HG03280 (cell line): ENCODE data around the gene TNK1.
A peak's percentile ranks its signal among the peaks of the same experiment; 100 is the strongest.
"Not testable (repeated sequence)": the region's sequence is repeated elsewhere in the genome, so short reads cannot be mapped to it uniquely, and the experiment has no call there.

ENCODE experiments used
- ATAC-seq: cut with Tn5 transposase; IDR thresholded peaks from one replicate; pipeline ENCODE4 v1.9.1; 2021; ENCODE audit warnings: mild to moderate bottlenecking, moderate library complexity; ENCODE audit not compliant: unreplicated experiment

TNK1 gene

DNA sequence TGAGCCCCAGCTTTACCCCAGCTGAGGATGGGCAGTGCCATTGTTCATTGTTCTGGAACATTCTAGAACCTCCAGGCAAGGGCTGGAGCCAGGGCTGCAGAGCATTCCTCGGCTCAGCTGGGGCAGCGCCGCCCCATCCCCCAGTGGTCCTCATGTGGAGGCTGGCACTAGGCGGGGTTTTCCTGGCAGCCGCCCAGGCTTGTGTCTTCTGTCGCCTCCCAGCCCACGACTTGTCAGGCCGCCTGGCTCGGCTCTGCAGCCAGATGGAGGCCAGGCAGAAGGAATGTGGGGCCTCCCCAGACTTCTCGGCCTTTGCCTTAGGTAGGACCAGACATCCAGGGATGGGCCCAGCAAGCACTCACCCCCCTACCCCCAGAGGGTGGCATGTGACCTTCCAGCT, 25.8 kb upstream of the TNK1 start, which contains the start of gene TMEM95:
Gene TMEM95 (plus strand): TSS at position 104 of the 400 bp plus-strand sequence. CDS start 49 bp downstream, at position 153.
- ATAC-seq, result no peak

- ATAC-seq, result no peak
Measured at GRCh38 chr17:7355573-7355972, 25.3 kb upstream of the TNK1 start.

DNA sequence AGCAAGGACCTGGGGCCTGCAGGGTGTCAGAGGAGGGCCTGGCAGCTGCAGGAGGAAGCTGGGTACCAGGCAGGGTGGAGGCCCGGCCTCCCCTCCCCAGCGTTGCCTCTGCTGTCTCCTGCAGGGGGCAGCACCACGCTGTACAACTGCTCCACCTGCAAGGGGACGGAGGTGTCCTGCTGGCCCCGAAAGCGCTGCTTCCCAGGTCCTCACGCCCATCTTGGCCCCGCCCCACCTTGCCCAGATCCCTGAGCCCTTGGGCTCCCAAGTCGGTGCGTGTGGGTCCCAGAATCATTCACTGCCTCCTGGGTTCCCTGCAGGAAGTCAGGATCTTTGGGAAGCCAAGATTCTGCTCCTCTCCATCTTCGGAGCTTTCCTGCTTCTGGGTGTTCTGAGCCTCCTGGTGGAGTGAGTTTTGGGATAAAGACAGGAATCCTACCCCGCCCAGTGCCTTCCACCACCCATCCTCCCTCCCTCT, 24.8 kb upstream of the TNK1 start:
- no peak for ATAC-seq

DNA sequence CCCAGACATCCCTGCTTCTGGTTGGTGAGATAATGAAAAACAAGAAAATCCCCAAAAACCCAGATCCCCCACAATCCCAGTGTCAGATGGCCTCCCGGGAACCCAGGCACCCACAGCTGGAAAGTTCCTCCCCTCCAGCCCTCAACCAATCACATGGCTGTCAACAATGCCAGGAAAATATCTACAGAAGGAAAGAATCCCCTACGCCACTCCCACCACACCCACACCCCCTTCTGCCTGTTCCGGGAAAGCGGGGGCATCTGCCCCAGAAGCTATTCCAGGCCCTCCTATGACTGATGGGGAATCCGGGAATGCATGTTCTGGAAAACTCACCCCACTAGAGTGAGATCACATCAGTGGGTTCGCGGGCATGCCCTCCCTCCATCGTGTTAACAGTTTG, 24.1 kb upstream of the TNK1 start:
- ATAC-seq, result no peak

DNA sequence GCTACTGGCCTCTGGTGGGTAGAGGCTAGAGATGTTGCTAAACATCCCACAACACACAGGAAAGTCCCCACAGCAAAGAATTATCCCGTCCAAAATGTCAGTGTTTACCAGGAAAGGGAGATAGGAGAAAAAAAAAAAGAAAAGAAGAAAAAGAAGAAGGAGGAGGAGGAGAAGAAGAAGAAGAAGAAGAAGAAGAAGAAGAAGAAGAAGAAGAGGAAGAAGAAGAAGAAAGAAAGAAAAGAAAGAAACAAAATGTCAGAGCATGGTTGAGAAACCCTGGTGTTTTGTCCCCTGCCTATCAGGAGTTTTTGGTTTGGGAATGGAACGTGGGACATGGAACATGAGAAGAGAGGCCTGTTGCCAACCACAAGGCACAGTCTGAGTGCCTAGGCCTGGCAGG, 23.5 kb upstream of the TNK1 start:
- ATAC-seq, result no peak

DNA sequence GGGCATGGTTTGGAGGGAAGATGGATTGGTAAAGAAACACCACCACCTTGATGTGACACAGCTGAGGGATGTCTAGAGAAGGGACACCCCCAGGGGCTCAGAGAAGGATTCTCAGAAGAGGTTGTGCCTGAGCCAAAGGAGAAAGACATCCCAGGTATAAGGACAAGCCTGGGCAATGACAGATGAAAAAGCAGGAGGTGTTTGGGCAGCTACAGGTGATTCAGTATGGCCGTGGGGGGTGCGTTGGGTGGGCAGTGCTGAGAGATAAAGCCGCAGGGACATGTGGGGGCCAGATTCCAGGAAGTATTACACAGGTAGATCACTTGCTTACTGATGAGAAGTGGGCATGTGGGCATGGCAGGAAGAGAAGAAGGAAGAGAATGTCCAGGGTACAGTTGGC, 19.0 kb upstream of the TNK1 start:
- no peak for ATAC-seq

- no peak for ATAC-seq
Measured at GRCh38 chr17:7363311-7363710, 17.6 kb upstream of the TNK1 start.

DNA sequence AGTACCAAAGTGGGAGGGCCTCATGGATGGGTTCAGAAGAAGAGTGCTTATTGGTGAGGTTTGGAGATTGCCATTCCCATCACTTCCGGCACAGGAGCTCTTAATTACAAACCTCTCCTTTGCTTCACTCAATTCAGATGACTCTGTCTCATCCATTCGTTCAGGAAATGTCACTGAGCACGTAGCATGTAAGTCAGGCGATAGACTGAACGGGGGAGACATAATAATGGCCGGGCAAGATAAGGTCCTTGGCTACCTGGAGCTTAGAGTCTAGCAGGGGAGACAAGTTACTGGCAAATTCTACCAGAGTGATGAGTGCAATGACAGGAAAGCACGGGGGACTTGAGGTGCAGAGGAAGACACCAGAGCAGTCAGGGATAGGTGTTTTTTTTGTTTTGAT, 14.9 kb upstream of the TNK1 start:
- not testable (repeated sequence) for ATAC-seq

DNA sequence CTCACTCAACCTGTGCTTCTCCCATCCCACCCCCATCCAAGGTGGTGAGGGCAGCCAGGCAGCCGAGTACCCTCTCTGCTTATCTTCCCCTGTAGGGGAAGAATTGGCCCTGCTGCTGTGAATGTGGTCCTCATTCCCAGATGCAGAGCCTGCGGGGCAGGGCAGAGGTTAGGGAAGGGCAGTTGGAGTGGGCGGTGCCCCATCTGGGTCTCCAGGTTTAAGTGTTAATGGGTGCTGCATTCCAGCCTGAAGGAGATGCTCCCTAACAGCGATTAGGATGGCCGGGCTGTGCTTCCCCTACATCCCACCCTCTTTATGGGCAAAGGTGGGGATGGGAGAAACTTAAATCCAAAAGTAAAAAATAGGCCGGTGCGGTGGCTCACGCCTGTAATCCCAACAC, 13.8 kb upstream of the TNK1 start:
- no peak for ATAC-seq

DNA sequence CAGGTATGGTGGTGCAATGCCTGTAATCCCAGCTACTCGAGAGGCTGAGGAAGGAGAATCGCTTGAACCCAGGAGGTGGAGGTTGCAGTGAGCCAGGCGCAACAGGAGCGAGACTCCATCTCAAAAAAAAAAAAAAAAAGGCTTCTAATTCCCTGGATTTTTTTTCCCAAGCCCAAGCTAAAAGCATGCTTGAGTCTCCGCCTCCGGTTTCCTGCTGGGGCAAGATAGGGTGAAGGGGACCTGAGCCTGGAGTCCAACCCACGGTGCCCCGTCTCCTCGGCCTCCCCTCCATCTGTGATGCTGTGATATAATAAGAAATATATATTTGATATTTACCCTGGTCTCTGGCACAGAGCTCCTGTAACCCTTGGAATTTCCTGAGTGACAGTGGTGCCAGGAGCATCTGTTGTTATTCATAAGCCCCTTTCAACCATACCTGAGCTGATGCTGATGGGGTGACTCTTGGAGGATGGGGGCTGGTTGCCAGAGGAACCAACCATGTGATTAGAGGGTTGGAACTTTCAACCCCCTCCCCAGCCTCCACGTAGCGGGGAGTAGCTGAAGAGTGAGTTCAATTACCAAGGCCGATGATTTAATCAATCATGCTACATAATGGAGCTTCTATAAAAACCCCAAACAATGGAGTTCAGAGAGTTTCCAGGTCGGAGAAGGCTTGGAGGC, 12.8 kb upstream of the TNK1 start:
- ATAC-seq, result no peak

DNA sequence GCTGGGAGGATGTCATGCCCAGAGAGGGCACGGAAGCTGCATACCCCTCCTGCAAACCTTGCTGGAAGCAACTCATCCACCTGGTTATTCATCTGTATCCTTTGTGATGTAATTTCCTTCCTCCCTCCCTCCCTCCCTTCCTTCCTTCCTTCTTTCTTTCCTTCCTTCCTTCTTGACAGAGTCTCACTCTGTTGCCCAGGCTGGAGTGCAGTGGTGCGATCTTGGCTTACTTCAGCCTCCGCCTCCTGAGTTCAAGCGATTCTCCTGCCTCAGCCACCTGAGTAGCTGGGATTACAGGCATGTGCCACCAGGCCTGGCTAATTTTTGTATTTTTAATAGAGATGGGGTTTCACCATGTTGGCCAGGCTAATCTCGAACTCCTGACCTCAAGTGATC, 12.3 kb upstream of the TNK1 start:
- not testable (repeated sequence) for ATAC-seq

DNA sequence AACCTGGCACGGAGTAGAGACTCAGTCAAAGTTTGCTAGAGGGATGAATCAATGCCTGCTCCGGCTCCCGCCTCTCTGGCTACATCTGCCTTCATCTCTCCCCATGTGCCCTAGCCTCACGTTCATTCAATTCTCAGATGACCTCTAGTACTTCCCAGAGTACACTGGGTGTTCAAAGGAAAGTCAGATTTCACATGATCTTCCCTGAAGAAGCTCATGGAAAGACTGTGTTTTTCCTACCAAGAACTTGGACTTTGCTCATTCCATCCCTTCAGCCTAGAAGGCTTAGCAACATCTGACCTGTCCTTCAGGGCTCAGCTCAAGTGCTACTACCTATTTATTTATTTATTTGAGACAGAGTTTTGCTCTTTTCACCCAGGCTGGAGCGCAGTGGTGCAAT, 11.1 kb upstream of the TNK1 start:
- no peak for ATAC-seq

DNA sequence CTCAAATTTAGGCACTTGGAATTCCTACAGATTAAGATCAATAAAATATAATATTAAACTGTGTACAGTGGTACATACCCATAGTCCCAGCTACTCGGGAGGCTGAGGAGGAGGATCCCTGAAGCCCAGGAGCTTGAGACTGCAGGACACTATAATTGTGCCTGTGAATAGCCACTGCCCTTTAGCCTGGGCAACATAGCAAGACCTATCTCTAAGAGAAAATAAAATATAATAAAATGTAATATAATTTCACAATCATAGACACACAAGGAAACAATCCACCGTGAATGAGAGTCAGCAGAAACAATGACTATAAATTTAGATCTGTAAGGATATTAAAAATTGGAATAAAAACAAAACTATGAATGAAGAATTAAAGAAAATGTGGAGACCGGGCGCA, 10.0 kb upstream of the TNK1 start:
- ATAC-seq, result no peak

GRCh38 chr17:7374353-7374752, 6.5 kb upstream of the TNK1 start:
- no peak for ATAC-seq

- no peak for ATAC-seq
Measured at GRCh38 chr17:7379134-7379533, 1.8 kb upstream of the TNK1 start.

GRCh38 chr17:7380321-7380720, 568 bp upstream of the TNK1 start:
- ATAC-seq, result no peak

DNA sequence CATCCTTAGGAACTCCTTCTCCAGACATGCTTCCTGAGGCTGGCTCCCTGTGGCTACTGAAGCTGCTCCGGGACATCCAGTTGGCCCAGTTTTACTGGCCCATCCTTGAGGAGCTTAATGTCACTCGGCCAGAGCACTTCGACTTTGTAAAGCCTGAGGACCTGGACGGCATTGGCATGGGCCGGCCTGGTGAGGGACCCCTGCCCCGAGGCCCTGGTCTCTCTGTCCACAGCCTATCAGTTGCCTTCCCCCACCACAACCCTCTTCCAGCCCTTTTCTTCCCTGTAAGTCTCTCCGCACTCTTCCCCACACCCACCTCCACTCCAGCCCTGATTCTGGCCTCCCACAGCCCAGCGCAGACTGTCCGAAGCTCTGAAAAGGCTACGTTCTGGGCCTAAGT, 2.0 kb downstream of the TNK1 start:
- ATAC-seq, result no peak

GRCh38 chr17:7383371-7383741, 2.5 kb downstream of the TNK1 start:
- ATAC-seq, result no peak

- ATAC-seq, result peak; percentile 84
Measured at GRCh38 chr17:7383742-7384488, 3.0 kb downstream of the TNK1 start.

DNA sequence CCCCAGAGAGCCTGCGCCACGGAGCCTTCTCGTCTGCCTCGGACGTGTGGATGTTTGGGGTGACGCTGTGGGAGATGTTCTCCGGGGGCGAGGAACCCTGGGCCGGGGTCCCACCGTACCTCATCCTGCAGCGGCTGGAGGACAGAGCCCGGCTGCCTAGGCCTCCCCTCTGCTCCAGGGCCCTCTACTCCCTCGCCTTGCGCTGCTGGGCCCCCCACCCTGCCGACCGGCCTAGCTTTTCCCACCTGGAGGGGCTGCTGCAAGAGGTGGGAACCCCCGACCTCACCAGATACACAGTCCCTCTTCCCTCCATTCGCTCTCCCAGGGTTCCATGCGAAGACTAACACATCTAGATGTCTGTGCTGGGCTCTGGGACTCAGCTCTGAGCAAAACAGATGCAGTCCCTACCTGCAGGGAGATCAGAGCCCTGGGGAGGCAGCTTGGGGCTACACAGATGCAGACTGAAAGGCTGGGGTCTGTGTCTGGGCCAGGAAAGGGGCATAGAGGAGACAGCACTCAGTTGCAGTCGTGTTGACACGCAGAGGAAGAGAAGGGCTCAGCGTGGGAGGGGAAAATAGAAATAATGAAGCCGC, 3.7 kb downstream of the TNK1 start:
- no peak for ATAC-seq

- ATAC-seq, result no peak
Measured at GRCh38 chr17:7388856-7389255, 8.0 kb downstream of the TNK1 start.
